Measurements from ENCODE around the gene RTBDN. TPM values are rescaled to one million over a fixed set of nuclear protein-coding genes. Genes with fewer than 3 reads are reported as not detected.

The RTBDN gene
- total RNA-seq, 2 donors from 2014 or later = 0.35 TPM; not detected in 1

DNA sequence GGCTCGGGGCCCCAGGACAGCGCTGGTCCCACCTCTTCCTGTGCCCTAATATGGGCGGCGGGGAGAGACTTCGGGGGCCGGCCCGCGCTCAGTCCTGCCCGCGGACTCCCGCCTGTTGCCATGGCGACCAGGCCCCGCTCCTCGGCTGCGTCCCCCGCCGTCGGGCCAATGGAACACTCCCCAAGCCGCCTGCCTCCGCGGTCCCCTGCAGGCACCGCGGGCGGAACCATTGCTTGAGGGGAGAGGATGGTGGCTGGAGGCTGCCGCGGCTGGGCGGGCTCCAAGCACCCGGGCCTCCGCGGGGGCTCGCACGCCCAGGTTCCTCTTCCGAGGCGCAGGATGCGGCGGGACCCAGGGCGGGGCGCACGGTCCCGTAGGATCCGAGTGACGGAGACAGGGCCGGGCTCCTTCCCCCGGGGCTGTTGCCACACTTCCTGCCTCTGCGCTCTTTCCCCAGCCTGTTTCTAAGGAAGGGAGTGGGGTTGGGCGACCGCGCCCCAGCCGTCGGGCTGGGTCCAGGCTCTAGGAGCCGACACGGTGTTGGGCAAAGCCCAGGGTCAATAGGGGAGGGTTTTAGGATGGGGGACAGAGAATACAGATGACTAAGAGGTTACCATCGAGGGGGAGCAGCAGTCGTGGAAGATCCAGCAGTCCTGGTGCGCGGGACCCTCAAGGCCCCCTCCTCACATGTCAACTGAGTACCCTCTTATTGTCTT lies 44.3 kb downstream of the RTBDN start:
- no peaks in the 10 kb centered on the region for H3K36me3 ChIP-seq
- peaks cover 30% of the 10 kb centered on the region for H3K4me1 ChIP-seq
- H3K9ac ChIP-seq (ENCODE audit: low read depth in 2 of 2, low read length in 2 of 2) = peak overlapping the region; percentile 83 to 95
- intact Hi-C loops (cut with DNase I) = no loop called here
- DNase-seq = peak; percentile 94
- H3K9me3 ChIP-seq = no peaks in the 10 kb centered on the region
- peak overlapping the region; percentile 100 for H3K27ac ChIP-seq
- H3K27me3 ChIP-seq = no peaks in the 10 kb centered on the region
- TF ChIP-seq, protein P1, sequence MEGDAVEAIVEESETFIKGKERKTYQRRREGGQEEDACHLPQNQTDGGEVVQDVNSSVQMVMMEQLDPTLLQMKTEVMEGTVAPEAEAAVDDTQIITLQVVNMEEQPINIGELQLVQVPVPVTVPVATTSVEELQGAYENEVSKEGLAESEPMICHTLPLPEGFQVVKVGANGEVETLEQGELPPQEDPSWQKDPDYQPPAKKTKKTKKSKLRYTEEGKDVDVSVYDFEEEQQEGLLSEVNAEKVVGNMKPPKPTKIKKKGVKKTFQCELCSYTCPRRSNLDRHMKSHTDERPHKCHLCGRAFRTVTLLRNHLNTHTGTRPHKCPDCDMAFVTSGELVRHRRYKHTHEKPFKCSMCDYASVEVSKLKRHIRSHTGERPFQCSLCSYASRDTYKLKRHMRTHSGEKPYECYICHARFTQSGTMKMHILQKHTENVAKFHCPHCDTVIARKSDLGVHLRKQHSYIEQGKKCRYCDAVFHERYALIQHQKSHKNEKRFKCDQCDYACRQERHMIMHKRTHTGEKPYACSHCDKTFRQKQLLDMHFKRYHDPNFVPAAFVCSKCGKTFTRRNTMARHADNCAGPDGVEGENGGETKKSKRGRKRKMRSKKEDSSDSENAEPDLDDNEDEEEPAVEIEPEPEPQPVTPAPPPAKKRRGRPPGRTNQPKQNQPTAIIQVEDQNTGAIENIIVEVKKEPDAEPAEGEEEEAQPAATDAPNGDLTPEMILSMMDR (IDR thresholded peaks at IDR 0.05) = no peak
- H3K4me3 ChIP-seq = peak overlapping the region; percentile 90

DNA sequence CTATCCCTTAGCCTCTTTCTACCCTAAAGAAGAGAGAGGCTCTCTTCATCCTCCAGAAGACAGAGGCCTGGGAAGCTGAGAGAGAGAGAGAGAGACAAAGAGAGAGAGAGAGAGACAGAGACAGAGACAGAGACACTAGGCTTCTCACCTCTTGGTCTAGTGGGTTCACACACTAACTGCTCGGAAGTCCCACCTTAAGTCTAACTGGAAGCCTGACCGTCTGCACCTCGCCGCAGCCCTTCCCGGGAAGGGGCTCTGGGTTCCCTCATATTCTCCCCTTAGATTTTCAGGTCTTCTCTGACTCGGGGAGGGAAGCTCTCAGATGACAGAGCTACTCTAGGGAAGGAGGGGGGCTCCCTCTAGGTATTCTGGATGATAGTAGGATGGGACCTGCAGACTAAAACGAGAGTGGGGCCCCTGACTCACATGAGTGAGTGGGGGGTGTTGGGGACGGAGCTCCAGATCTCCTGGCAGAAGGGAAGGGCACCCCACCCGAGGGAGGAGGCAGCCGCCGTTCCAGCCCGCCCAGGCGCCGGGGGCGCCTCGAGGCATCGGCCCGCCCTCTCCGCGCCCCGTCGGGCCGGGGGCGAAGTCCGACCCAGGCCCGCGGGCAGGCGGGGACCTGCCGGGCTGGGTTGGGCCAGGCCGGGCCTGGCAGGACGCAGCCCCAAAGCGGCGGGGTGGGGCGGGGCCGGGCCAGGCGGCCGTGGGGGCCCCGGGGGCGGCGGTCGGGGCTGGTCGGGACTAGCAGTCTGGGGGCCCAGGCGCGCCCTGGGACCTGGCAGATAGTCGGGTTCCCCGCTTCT lies 45.1 kb downstream of the RTBDN start:
- Histone ChIP-seq H3K9ac (ENCODE audit: low read depth in 2 of 2, low read length in 2 of 2) (peak overlapping the region; percentile 83 to 100), H3K9me3 (no peaks in the 10 kb centered on the region), H3K27ac (peak overlapping the region; percentile 100), H3K4me1 (peaks cover 23% of the 10 kb centered on the region), H3K27me3 (no peaks in the 10 kb centered on the region), H3K36me3 (no peaks in the 10 kb centered on the region), H3K4me3 (peak overlapping the region; percentile 90)
- TF ChIP-seq, protein P1 (IDR thresholded peaks at IDR 0.05) = no peak
- intact Hi-C loops (cut with DNase I) = no loop called here
- DNase-seq = peak; percentile 84

DNA sequence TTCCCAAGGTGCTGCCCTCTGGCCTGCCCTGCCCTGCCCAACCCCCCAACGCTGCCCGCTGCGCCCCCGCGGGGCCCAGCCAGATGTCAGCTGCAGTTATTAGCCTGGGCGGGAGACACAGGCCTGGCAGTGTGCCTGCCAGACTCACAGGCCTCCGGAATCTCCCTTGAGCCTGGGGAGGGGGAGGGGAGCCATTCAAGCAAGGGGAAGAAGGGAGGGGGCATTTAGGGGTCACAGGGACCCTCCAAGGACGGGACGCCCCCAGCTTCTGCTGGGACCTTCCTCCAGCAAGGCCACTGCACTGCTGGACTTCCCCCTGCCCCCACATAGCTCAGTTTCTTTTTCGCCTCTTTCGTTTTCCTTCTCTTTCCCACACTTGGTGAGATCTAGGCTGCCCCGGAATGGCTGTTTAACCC lies 45.7 kb downstream of the RTBDN start:
- TF ChIP-seq, protein P1 (IDR thresholded peaks at IDR 0.05) = no peak
- no peaks in the 10 kb centered on the region for H3K27me3 ChIP-seq
- H3K9me3 ChIP-seq = no peaks in the 10 kb centered on the region
- H3K4me3 ChIP-seq = peak overlapping the region; percentile 90
- no peaks in the 10 kb centered on the region for H3K36me3 ChIP-seq
- peak overlapping the region; percentile 100 for H3K27ac ChIP-seq
- peak; percentile 93 for DNase-seq
- peaks cover 26% of the 10 kb centered on the region for H3K4me1 ChIP-seq
- peak overlapping the region; percentile 83 to 100 for H3K9ac ChIP-seq (ENCODE audit: low read depth in 2 of 2, low read length in 2 of 2)
- intact Hi-C loops (cut with DNase I) = no loop called here

DNA sequence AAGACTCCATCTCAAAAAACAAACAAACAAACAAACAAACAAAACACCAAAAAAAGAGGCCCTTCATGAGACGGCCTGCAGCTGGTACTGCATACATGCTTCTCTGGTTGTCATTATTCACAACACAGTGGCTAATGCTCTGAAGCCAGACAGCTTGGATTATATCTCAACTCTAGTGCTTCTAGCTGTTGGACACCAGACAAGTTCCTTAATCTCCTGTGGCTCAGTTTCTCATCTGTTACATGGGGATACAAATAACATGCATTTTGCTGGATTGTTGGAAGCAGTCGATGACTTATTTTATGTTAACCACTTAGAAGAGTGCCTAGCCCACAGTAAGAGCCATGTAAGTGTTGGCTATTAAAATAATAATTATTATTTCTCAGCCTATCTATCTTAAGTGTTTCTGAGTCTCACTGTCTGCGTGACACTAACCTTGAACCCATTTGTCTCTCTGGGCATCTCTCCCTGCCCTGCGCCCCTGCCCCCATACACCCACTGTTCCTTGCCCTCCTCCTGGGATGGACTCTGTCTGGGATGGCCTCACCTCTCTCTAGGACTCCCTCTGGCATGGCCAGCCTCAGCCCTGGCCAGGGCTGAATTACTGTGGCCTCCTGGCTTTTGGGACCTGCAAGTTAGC lies 46.2 kb downstream of the RTBDN start:
- intact Hi-C loops (cut with DNase I) = no loop called here
- no peak for DNase-seq
- TF ChIP-seq, protein P1 (IDR thresholded peaks at IDR 0.05) = no peak
- Histone ChIP-seq H3K36me3 (no peaks in the 10 kb centered on the region), H3K9ac (ENCODE audit: low read depth in 2 of 2, low read length in 2 of 2) (peak overlapping the region; percentile 83 to 100), H3K27ac (peak overlapping the region; percentile 100), H3K4me3 (peak overlapping the region; percentile 90), H3K4me1 (peaks cover 30% of the 10 kb centered on the region), H3K27me3 (no peaks in the 10 kb centered on the region), H3K9me3 (no peaks in the 10 kb centered on the region)

DNA sequence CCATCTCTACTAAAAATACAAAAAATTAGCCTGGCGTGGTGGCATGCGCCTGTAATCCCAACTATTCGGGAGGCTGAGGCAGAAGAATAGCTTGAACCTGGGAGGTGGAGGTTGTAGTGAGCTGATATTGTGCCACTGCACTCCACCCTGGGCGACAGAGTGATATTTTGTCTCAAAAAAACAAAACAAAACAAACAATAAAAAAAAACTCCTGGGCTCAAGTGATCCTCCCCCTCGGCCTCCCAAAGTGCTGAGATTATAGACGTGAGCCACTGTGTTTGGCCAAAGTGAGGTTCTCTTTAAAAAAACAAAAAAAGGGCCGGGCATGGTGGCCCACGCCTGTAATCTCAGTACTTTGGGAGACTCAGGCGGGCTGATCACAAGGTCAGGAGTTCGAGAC lies 46.9 kb downstream of the RTBDN start:
- no peak for DNase-seq
- TF ChIP-seq, protein P1 (IDR thresholded peaks at IDR 0.05) = no peak
- H3K4me1 ChIP-seq = peaks cover 35% of the 10 kb centered on the region
- no peaks in the 10 kb centered on the region for H3K9me3 ChIP-seq
- H3K36me3 ChIP-seq = no peaks in the 10 kb centered on the region
- H3K27me3 ChIP-seq = no peaks in the 10 kb centered on the region
- no peak overlapping the region for H3K4me3 ChIP-seq
- intact Hi-C loops (cut with DNase I) = no loop called here
- H3K9ac ChIP-seq (ENCODE audit: low read depth in 2 of 2, low read length in 2 of 2) = peak overlapping the region in 1 of 2 donors; percentile 100
- H3K27ac ChIP-seq = peak overlapping the region; percentile 100
